Tibial nerve (tissue), 4 donors: ENCODE data around the gene DNAJB2.

Experiments
- EP300 ChIP-seq, 2 donors: sonication (generic); formaldehyde crosslinking; IDR thresholded peaks; one replicate each; pipeline ENCODE4 v1.6.1; 2017; ENCODE audit warnings: antibody characterized with exemption in 2 of 2, mild to moderate bottlenecking in 1 of 2
- POLR2A ChIP-seq, 2 donors: fragments of 450-650 bp; IDR thresholded peaks; one replicate each; pipeline ENCODE4 v1.6.1; 2017; ENCODE audit warnings: antibody characterized with exemption in 2 of 2, mild to moderate bottlenecking in 2 of 2, moderate library complexity in 2 of 2
- TF ChIP-seq, protein P1 (sequence below), 5 experiments: fragments of 200-600 bp in 3 of 5; fragments of 450-650 bp in 2 of 5; sonication (generic) in 3 of 5; IDR thresholded peaks; one replicate each; pipeline ENCODE4 v1.5.1; 2016 to 2019; ENCODE audit warnings: antibody characterized with exemption in 5 of 5, mild to moderate bottlenecking in 3 of 5, moderate library complexity in 2 of 5

DNA sequence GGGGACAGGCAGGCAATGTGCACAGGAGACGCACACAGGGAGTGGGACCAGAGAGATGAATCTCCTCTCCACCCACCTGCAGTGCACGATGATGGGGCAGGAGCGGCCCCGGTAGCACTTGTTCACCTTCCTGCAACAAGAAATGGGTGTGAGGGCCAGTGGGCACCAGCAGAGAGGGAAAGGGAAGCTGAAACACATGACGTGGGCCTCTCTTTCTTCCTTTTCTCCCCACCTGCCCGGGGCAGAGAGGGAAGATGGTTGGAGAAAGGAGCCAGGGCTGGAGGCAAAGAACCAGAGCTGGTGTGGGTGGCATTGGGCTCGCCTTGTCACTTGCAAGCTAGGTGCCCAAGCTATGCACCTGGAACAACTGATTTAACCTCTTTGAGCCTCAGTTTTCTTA lies 12.2 kb downstream of the DNAJB2 start:
- TF ChIP-seq, protein P1, sequence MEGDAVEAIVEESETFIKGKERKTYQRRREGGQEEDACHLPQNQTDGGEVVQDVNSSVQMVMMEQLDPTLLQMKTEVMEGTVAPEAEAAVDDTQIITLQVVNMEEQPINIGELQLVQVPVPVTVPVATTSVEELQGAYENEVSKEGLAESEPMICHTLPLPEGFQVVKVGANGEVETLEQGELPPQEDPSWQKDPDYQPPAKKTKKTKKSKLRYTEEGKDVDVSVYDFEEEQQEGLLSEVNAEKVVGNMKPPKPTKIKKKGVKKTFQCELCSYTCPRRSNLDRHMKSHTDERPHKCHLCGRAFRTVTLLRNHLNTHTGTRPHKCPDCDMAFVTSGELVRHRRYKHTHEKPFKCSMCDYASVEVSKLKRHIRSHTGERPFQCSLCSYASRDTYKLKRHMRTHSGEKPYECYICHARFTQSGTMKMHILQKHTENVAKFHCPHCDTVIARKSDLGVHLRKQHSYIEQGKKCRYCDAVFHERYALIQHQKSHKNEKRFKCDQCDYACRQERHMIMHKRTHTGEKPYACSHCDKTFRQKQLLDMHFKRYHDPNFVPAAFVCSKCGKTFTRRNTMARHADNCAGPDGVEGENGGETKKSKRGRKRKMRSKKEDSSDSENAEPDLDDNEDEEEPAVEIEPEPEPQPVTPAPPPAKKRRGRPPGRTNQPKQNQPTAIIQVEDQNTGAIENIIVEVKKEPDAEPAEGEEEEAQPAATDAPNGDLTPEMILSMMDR (IDR thresholded peaks at IDR 0.05), result no peak
- TF ChIP-seq EP300 (IDR thresholded peaks at IDR 0.05), result no peak
- TF ChIP-seq POLR2A (IDR thresholded peaks at IDR 0.05), result no peak
